ENCODE data around the gene IQSEC2.

IQSEC2 gene

DNA sequence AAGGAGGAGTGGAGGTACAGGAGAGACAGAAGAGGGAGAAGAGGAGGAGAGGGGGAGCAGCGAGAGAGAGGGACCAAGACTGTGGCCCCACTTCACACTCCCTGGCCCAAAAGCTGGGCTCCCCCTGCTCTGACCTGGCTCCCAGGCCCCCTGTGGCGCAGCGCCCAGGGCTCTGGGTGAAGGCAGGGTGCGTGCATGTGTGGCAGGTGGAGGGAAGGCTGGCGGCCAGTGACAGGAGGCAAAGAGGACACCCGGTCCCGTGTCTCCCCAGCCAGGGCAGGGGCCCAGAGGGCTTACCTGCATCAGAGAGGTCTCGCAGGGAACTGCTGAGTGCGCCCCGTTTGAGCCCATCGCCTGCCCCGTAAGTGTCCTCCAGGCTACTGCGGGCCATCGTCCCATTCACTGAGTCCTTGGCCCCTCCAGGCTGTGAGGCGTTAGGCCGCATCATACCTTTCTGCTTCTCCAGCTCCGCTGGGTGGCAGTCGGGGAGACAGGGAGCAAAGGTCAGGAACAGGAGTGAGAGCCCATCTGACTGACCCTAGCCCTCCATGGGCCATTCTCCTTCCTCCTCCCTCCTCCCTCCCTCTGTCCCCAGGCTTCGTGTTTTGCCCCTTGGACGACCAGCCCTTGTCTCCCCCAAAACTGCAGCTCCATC is 45.2 kb downstream of the IQSEC2 start:
- TF ChIP-seq, protein P1, sequence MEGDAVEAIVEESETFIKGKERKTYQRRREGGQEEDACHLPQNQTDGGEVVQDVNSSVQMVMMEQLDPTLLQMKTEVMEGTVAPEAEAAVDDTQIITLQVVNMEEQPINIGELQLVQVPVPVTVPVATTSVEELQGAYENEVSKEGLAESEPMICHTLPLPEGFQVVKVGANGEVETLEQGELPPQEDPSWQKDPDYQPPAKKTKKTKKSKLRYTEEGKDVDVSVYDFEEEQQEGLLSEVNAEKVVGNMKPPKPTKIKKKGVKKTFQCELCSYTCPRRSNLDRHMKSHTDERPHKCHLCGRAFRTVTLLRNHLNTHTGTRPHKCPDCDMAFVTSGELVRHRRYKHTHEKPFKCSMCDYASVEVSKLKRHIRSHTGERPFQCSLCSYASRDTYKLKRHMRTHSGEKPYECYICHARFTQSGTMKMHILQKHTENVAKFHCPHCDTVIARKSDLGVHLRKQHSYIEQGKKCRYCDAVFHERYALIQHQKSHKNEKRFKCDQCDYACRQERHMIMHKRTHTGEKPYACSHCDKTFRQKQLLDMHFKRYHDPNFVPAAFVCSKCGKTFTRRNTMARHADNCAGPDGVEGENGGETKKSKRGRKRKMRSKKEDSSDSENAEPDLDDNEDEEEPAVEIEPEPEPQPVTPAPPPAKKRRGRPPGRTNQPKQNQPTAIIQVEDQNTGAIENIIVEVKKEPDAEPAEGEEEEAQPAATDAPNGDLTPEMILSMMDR (conservative IDR thresholded peaks at IDR 0.05; ENCODE audit: control insufficient read depth, insufficient read depth, low read depth, low read length), result no peak
- DNase-seq (ENCODE audit: low read depth), result no peak
- no peak overlapping the region for H3K4me3 ChIP-seq (ENCODE audit: control insufficient read depth, low read depth, low read length)

DNA sequence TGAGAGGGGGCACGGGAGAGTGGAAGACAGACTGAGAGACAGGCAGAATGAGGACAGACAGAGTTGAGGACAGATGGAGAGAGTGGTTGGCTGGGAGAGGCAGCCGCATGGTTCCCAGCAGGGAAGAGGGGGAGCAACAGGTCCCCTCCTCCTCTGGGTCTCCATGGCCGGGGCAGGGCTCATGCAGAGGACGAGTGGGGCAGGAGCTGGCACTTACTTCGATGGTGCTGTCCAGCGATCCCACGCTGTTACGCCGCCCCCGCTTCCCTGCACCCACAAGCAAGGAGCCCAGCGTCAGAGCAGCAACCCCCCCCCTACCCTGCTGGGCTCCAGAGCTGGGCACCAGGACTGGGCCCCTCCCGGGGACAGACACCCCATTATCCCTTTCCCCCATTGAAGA is 45.8 kb downstream of the IQSEC2 start:
- TF ChIP-seq, protein P1 (conservative IDR thresholded peaks at IDR 0.05; ENCODE audit: control insufficient read depth, insufficient read depth, low read depth, low read length), result no peak
- H3K4me3 ChIP-seq (ENCODE audit: control insufficient read depth, low read depth, low read length), result no peak overlapping the region
- DNase-seq (ENCODE audit: low read depth), result no peak

DNA sequence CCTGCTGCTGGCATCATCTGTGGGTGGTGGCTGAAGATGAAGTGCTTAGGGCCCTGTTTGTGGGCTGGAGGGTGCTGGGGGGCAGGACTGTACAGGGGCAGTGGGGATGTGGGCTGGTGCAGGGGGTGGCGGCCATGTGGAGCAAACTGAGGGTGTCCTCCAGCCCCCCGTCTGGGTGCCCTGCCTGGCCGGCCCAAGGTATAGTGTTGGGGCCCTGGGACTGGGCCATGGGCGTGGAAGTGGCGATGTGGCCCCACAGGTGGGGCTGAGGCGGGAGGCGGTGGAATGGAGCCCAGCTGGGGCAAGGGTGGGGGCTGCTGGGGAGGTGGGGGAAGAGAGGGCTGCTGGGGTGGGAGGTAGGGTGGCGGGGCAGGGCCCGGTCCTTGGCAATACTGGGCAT is 46.9 kb downstream of the IQSEC2 start:
- no peak for DNase-seq (ENCODE audit: low read depth)
- H3K4me3 ChIP-seq (ENCODE audit: control insufficient read depth, low read depth, low read length), result no peak overlapping the region
- TF ChIP-seq, protein P1 (conservative IDR thresholded peaks at IDR 0.05; ENCODE audit: control insufficient read depth, insufficient read depth, low read depth, low read length), result no peak

DNA sequence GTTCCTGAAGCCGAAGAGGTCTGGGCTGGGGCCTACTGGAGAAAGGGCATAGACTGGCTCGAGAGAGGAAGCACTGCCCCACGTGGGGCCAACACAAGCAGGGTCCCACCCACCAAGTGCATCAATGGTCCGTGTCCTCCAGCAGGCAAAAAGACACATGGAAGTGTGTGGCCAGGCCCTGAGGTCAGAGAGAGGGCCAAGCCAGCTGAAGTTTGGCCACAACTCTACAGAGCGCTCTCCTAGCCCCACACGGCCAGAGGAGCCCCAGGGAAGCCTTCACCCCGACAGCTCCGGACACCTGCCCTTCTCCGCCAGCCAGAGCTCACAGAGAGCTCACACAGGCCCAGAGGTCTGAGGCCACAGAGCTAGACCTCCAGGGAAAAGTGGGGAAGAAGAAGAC is 47.8 kb downstream of the IQSEC2 start:
- TF ChIP-seq, protein P1 (conservative IDR thresholded peaks at IDR 0.05; ENCODE audit: control insufficient read depth, insufficient read depth, low read depth, low read length), result no peak
- H3K4me3 ChIP-seq (ENCODE audit: control insufficient read depth, low read depth, low read length), result no peak overlapping the region
- no peak for DNase-seq (ENCODE audit: low read depth)

DNA sequence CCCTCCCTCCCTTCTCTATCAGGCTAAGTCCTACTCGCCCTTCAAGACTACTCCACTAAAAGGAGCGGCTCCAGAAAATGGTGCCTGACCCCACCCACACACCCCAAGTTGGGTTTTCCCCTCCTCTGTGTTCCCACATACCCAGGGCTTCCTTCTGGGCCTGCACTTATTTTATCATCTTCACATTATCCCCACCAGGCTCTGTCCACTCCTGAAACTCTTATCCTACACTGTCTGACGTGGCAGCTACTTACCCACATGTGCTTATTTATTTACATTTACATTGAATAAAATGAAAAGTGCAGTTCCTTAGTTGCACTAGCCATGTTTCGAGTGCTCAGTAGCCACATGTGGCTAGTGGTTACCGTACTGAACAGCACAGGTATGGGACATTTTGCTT is 51.3 kb downstream of the IQSEC2 start:
- TF ChIP-seq, protein P1 (conservative IDR thresholded peaks at IDR 0.05; ENCODE audit: control insufficient read depth, insufficient read depth, low read depth, low read length), result no peak
- no peak overlapping the region for H3K4me3 ChIP-seq (ENCODE audit: control insufficient read depth, low read depth, low read length)
- no peak for DNase-seq (ENCODE audit: low read depth)

DNA sequence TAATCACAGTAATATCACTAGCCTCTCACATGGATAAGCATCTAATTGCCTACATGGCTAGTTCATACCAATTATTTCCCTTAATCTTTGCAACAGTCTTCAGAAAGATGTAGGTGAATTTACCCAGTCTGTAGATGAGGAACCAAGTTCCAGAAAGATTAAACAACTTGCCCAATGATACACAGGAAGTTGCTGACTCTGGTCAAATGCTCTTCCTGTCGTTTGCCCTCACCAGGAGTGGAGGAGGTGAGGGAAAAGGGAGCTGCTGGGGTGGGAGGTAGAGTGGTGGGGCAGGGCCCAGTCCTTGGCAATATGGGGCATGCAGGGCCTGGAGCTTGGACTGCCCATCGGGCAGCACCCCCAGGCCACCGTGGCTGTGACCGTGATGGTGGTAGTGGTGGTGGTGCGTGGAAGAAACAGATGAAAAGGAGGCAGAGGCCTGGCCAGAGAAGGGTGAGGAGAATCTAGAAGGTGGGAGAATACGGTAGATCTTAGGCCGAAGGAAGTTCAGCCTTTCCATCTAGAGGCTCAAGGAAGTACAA is 54.1 kb downstream of the IQSEC2 start:
- no peak for DNase-seq (ENCODE audit: low read depth)
- no peak overlapping the region for H3K4me3 ChIP-seq (ENCODE audit: control insufficient read depth, low read depth, low read length)
- TF ChIP-seq, protein P1 (conservative IDR thresholded peaks at IDR 0.05; ENCODE audit: control insufficient read depth, insufficient read depth, low read depth, low read length), result no peak
